Measurements from ENCODE around the gene IFNLR1.

IFNLR1 gene

GRCh38 chr1:24138476-24139221 is 48.4 kb downstream of the IFNLR1 start:
- Histone ChIP-seq H3K27me3 (ENCODE audit: control insufficient read depth, insufficient read depth, low read length) (no peaks in the 10 kb centered on the region), H3K9ac (ENCODE audit: low read length) (no peak overlapping the region), H3K36me3 (ENCODE audit: control insufficient read depth, insufficient read depth, low read length) (no peaks in the 10 kb centered on the region), H3K4me3 (ENCODE audit: low read length) (no peak overlapping the region), H3K4me1 (ENCODE audit: control insufficient read depth, insufficient read depth, low read length) (peaks cover 22% of the 10 kb centered on the region), H3K9me3 (ENCODE audit: control insufficient read depth, low read length) (no peaks in the 10 kb centered on the region)

GRCh38 chr1:24136956-24137539 is 50.0 kb downstream of the IFNLR1 start:
- Histone ChIP-seq H3K36me3 (ENCODE audit: control insufficient read depth, insufficient read depth, low read length) (no peaks in the 10 kb centered on the region), H3K4me3 (ENCODE audit: low read length) (no peak overlapping the region), H3K9ac (ENCODE audit: low read length) (no peak overlapping the region)

GRCh38 chr1:24134376-24134775 is 52.7 kb downstream of the IFNLR1 start:
- no peaks in the 10 kb centered on the region for H3K9me3 ChIP-seq (ENCODE audit: control insufficient read depth, low read length)
- no peak overlapping the region for H3K9ac ChIP-seq (ENCODE audit: low read length)
- no peaks in the 10 kb centered on the region for H3K27me3 ChIP-seq (ENCODE audit: control insufficient read depth, insufficient read depth, low read length)
- no peak overlapping the region for H3K4me3 ChIP-seq (ENCODE audit: low read length)
- no peaks in the 10 kb centered on the region for H3K4me1 ChIP-seq (ENCODE audit: control insufficient read depth, insufficient read depth, low read length)
- no peaks in the 10 kb centered on the region for H3K36me3 ChIP-seq (ENCODE audit: control insufficient read depth, insufficient read depth, low read length)

More at GRCh38 chr1:24136956-24137539, 50.0 kb downstream of the IFNLR1 start:
- Histone ChIP-seq H3K9me3 (ENCODE audit: control insufficient read depth, low read length) (no peaks in the 10 kb centered on the region), H3K4me1 (ENCODE audit: control insufficient read depth, insufficient read depth, low read length) (peaks cover 13% of the 10 kb centered on the region), H3K27me3 (ENCODE audit: control insufficient read depth, insufficient read depth, low read length) (no peaks in the 10 kb centered on the region)

- no peaks in the 10 kb centered on the region for H3K9me3 ChIP-seq (ENCODE audit: control insufficient read depth, low read length)
- no peaks in the 10 kb centered on the region for H3K4me1 ChIP-seq (ENCODE audit: control insufficient read depth, insufficient read depth, low read length)
- H3K9ac ChIP-seq (ENCODE audit: low read length), result no peak overlapping the region
- no peak overlapping the region for H3K4me3 ChIP-seq (ENCODE audit: low read length)
- H3K27me3 ChIP-seq (ENCODE audit: control insufficient read depth, insufficient read depth, low read length), result no peaks in the 10 kb centered on the region
- no peaks in the 10 kb centered on the region for H3K36me3 ChIP-seq (ENCODE audit: control insufficient read depth, insufficient read depth, low read length)
Observed at GRCh38 chr1:24133819-24134218, 53.3 kb downstream of the IFNLR1 start.

- Histone ChIP-seq H3K9me3 (ENCODE audit: control insufficient read depth, low read length) (no peaks in the 10 kb centered on the region), H3K27me3 (ENCODE audit: control insufficient read depth, insufficient read depth, low read length) (no peaks in the 10 kb centered on the region), H3K9ac (ENCODE audit: low read length) (no peak overlapping the region), H3K4me1 (ENCODE audit: control insufficient read depth, insufficient read depth, low read length) (no peaks in the 10 kb centered on the region), H3K36me3 (ENCODE audit: control insufficient read depth, insufficient read depth, low read length) (no peaks in the 10 kb centered on the region), H3K4me3 (ENCODE audit: low read length) (no peak overlapping the region)
Observed at GRCh38 chr1:24130385-24130784, 56.7 kb downstream of the IFNLR1 start.

GRCh38 chr1:24127801-24128363 is 59.2 kb downstream of the IFNLR1 start:
- Histone ChIP-seq H3K9ac (ENCODE audit: low read length) (no peak overlapping the region), H3K27me3 (ENCODE audit: control insufficient read depth, insufficient read depth, low read length) (no peaks in the 10 kb centered on the region), H3K4me1 (ENCODE audit: control insufficient read depth, insufficient read depth, low read length) (no peaks in the 10 kb centered on the region)

GRCh38 chr1:24127134-24127800 is 59.8 kb downstream of the IFNLR1 start:
- Histone ChIP-seq H3K4me3 (ENCODE audit: low read length) (no peak overlapping the region), H3K36me3 (ENCODE audit: control insufficient read depth, insufficient read depth, low read length) (no peaks in the 10 kb centered on the region)

More at GRCh38 chr1:24127801-24128363, 59.2 kb downstream of the IFNLR1 start:
- no peaks in the 10 kb centered on the region for H3K9me3 ChIP-seq (ENCODE audit: control insufficient read depth, low read length)
- H3K36me3 ChIP-seq (ENCODE audit: control insufficient read depth, insufficient read depth, low read length), result no peaks in the 10 kb centered on the region
- no peak overlapping the region for H3K4me3 ChIP-seq (ENCODE audit: low read length)

DNA sequence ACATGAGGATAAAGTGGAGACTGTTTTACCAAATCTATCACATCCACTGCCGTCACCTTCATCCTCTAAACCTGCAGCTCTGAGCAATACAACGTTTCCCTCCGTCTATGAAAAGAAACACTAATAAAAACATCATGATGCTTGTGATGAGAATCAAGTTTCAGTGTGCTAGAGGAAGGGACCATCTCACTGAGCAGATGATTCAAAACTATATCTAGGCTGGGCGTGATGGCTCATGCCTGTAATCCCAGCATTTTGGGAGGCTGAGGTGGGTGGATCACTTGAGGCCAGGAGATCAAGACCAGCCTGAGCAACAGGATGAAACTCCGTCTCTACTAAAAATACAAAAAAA is 60.4 kb downstream of the IFNLR1 start:
- H3K4me3 ChIP-seq (ENCODE audit: low read length), result no peak overlapping the region
- H3K9ac ChIP-seq (ENCODE audit: low read length), result no peak overlapping the region
- no peaks in the 10 kb centered on the region for H3K4me1 ChIP-seq (ENCODE audit: control insufficient read depth, insufficient read depth, low read length)
- H3K27me3 ChIP-seq (ENCODE audit: control insufficient read depth, insufficient read depth, low read length), result no peaks in the 10 kb centered on the region
- H3K9me3 ChIP-seq (ENCODE audit: control insufficient read depth, low read length), result no peaks in the 10 kb centered on the region
- H3K36me3 ChIP-seq (ENCODE audit: control insufficient read depth, insufficient read depth, low read length), result no peaks in the 10 kb centered on the region

More at GRCh38 chr1:24127134-24127800, 59.8 kb downstream of the IFNLR1 start:
- Histone ChIP-seq H3K9me3 (ENCODE audit: control insufficient read depth, low read length) (no peaks in the 10 kb centered on the region), H3K27me3 (ENCODE audit: control insufficient read depth, insufficient read depth, low read length) (no peaks in the 10 kb centered on the region), H3K9ac (ENCODE audit: low read length) (no peak overlapping the region), H3K4me1 (ENCODE audit: control insufficient read depth, insufficient read depth, low read length) (no peaks in the 10 kb centered on the region)

- Histone ChIP-seq H3K9me3 (ENCODE audit: control insufficient read depth, low read length) (no peaks in the 10 kb centered on the region), H3K9ac (ENCODE audit: low read length) (no peak overlapping the region), H3K27me3 (ENCODE audit: control insufficient read depth, insufficient read depth, low read length) (no peaks in the 10 kb centered on the region), H3K4me3 (ENCODE audit: low read length) (no peak overlapping the region), H3K4me1 (ENCODE audit: control insufficient read depth, insufficient read depth, low read length) (peaks cover under 1% of the 10 kb centered on the region), H3K36me3 (ENCODE audit: control insufficient read depth, insufficient read depth, low read length) (no peaks in the 10 kb centered on the region)
Observed at GRCh38 chr1:24126018-24126671, 60.9 kb downstream of the IFNLR1 start.

- Histone ChIP-seq H3K27me3 (ENCODE audit: control insufficient read depth, insufficient read depth, low read length) (no peaks in the 10 kb centered on the region), H3K36me3 (ENCODE audit: control insufficient read depth, insufficient read depth, low read length) (no peaks in the 10 kb centered on the region), H3K9me3 (ENCODE audit: control insufficient read depth, low read length) (no peaks in the 10 kb centered on the region), H3K9ac (ENCODE audit: low read length) (no peak overlapping the region), H3K4me3 (ENCODE audit: low read length) (no peak overlapping the region), H3K4me1 (ENCODE audit: control insufficient read depth, insufficient read depth, low read length) (peaks cover 8% of the 10 kb centered on the region)
Observed at GRCh38 chr1:24125456-24125855, 61.6 kb downstream of the IFNLR1 start.

- H3K9ac ChIP-seq (ENCODE audit: low read length), result no peak overlapping the region
- H3K9me3 ChIP-seq (ENCODE audit: control insufficient read depth, low read length), result no peaks in the 10 kb centered on the region
- no peaks in the 10 kb centered on the region for H3K27me3 ChIP-seq (ENCODE audit: control insufficient read depth, insufficient read depth, low read length)
- H3K4me3 ChIP-seq (ENCODE audit: low read length), result no peak overlapping the region
- peaks cover 13% of the 10 kb centered on the region for H3K4me1 ChIP-seq (ENCODE audit: control insufficient read depth, insufficient read depth, low read length)
- H3K36me3 ChIP-seq (ENCODE audit: control insufficient read depth, insufficient read depth, low read length), result no peaks in the 10 kb centered on the region
Observed at GRCh38 chr1:24124980-24125379, 62.1 kb downstream of the IFNLR1 start.

- no peak overlapping the region for H3K4me3 ChIP-seq (ENCODE audit: low read length)
- H3K4me1 ChIP-seq (ENCODE audit: control insufficient read depth, insufficient read depth, low read length), result peaks cover 26% of the 10 kb centered on the region
- H3K27me3 ChIP-seq (ENCODE audit: control insufficient read depth, insufficient read depth, low read length), result no peaks in the 10 kb centered on the region
- H3K36me3 ChIP-seq (ENCODE audit: control insufficient read depth, insufficient read depth, low read length), result no peaks in the 10 kb centered on the region
- no peak overlapping the region for H3K9ac ChIP-seq (ENCODE audit: low read length)
- H3K9me3 ChIP-seq (ENCODE audit: control insufficient read depth, low read length), result no peaks in the 10 kb centered on the region
Observed at GRCh38 chr1:24123611-24124010, 63.5 kb downstream of the IFNLR1 start.
